ENCODE data around the gene OPN1LW.
"Not testable (repeated sequence)": the region's sequence is repeated elsewhere in the genome, so short reads cannot be mapped to it uniquely, and the experiment has no call there.

The OPN1LW gene

DNA sequence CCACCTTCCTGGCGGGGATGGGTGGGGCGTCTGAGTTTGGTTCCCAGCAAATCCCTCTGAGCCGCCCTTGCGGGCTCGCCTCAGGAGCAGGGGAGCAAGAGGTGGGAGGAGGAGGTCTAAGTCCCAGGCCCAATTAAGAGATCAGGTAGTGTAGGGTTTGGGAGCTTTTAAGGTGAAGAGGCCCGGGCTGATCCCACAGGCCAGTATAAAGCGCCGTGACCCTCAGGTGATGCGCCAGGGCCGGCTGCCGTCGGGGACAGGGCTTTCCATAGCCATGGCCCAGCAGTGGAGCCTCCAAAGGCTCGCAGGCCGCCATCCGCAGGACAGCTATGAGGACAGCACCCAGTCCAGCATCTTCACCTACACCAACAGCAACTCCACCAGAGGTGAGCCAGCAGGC, at the start of gene OPN1LW:
Gene OPN1LW (plus strand): TSS at position 234 of the 400 bp plus-strand sequence. CDS start 41 bp downstream, at position 275.
- not testable (repeated sequence) for DNase-seq (ENCODE audit: low read depth, low spot score)

DNA sequence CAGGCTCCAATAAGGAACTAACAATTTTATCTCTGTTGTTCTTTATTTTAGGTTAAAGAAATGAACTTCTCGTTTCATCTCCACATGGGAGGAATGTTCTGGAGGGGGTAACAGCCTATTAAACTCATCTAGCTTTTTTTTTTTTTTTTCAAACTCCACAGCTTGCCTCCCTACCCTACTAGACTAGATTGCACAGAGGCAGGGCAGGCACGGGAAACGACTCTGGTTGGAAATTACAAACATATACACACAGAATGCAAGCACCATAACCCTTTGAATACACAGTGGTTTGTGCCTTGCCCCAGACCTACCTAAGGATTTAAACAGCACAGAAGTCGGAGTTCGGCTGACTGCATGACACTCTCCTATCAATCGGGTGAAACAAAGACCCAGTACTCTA, 49.2 kb upstream of the OPN1LW start:
- DNase-seq (ENCODE audit: low read depth, low spot score) = no peak

DNA sequence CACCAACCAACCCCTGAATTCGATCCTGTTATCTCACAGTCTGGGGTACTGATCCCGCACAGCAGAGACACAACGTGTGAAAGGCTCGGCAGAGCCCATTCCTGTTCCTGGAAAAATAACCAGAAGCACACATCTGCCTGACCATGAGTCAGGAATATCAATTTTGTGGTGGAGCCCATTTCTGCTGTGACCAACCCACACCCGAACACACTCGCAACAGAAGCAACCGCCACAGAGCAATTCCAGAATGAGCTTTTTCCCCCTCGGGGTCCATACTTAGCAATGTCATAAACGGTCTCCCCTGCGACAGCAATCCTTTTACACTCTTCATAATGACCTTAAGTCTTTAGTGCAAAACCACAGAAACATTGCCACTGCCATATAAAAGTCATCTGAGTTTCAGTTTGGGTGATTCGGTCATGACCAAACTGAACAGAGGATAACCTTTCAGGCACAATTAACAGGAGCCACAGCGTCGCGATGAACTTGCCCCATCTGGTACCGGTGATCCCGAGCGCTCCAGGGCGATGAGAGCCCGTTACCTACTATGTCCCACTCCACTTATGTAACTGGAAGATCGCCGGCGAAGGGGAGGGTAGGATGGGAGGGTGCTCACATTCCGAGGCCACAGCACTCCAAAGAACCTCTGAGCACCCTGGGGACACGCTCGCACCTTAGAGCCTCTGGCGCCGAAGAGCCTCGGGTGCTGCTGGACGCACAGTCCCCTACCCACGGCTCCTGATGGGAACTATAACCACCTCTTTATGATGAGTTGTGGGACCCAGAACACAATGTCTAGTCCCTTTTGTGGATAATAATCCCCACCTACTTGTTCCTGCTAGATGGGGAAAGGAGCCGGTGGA, 47.7 kb upstream of the OPN1LW start:
- DNase-seq (ENCODE audit: low read depth, low spot score) = no peak

DNA sequence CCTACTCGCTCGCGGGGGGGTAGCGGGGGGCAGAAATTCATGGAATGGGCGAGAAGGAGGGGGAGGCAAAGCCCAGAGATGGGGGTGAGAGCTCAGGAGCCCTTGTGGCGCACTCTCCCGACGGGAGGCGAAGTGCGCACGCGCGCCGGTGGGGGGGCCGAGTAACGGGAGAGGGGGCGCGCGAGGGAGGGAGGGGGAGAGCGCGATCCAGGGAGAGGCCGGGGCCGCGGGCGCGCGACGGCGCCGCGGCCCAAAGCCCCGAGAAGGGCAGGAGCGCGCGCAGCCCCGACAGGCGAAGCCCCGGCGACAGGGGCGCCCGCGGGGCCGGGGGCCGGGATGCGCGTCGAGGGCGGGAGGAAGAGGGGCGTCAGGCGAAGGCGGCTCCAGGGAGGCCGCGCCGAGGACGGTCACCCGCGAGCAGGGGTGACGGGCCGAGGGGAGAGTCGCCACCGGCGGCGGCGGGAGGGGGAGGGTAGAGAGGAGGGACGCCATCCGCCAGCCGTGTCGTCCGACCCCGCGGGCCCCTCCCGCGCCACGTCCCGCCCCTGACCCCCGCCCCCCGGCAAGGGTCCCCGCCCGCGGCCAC, 46.9 kb upstream of the OPN1LW start:
- no peak for DNase-seq (ENCODE audit: low read depth, low spot score)

DNA sequence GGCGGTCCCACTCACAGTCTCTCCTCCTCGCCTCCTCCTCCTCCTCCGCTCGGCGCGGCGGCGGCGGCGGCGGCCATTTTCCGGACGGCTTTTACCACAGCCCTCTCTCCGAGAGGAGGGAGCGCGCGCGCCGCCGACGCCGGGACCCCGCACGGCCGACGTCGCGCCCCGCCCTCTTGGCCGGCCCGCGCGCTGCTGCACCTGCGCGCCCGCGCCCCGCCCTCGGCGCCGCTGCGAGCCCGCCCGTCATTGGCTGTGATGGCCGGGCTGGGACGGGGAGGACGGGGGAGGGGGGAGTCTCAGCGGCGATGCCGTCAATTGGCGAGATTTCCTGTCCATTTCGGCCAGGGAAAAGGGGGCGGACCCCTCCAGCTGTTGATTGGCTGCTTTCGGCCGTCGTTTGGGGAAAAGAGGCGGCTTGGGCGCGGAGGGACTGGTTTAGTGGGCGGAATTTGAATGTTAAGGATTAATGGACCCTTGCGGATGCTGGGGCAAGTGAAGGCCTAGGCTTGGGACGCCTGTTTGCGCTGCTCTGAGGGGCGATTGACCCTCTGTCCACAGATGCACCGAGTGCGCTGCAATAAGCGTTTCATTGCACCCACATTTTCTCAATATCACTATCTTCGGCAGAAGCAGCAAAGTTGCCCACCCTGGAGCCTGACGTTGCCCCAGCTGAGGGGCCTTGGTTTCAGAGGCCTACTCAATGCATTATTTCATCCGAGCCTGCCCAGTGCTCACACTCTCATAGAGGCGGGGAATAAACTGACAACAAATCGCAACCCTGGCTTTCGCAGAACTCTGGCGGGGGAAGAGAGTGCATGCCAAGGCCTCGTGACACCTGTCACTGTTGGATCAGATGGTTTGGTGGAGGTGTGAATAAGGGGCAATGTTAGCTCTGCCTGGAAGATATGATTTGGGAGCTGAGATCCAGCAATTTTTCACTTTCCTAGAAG, 46.2 kb upstream of the OPN1LW start, which contains the start of gene MECP2:
Gene MECP2 (minus strand): TSS at position 129 of the 953 bp plus-strand sequence.
- peak; percentile 73 for DNase-seq (ENCODE audit: low read depth, low spot score)

DNA sequence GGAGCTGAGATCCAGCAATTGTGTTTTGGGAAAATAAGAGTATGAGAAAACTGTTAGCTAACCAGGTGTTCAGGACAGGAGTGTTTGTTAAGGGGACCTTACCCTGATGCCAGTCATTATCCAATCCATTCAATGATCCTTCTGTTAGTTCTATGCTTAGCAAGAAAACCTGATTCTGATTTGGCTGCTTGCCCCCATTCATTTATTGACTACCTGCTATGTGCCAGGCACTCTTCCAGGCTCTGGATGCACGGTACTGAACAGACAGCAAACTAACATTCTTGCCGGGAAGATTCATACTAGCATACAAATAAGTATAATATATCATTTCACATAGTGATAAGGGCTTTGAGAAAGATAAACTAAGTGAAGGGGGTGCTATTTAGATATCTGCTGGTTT, 45.5 kb upstream of the OPN1LW start:
- DNase-seq (ENCODE audit: low read depth, low spot score) = no peak

DNA sequence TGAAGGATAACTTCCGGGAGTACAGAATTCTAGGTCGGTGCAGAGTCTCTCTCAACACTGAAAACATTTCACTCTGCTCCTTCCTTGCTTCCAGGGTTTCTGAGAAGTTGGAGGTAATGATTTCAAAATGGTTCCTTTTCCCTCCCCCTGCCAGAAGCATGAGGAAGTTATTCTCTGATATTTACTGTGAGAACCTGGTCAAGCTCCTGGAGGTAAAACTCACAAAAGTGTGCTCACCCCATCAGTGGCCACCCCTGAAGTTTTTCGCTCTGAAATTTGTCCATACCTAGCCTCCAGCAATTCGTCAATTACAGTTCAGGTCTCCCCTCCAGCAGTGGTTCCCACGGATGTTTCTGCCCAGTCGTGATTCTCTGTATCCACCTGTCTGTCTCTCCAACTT, 30.3 kb upstream of the OPN1LW start:
- DNase-seq (ENCODE audit: low read depth, low spot score) = no peak

DNA sequence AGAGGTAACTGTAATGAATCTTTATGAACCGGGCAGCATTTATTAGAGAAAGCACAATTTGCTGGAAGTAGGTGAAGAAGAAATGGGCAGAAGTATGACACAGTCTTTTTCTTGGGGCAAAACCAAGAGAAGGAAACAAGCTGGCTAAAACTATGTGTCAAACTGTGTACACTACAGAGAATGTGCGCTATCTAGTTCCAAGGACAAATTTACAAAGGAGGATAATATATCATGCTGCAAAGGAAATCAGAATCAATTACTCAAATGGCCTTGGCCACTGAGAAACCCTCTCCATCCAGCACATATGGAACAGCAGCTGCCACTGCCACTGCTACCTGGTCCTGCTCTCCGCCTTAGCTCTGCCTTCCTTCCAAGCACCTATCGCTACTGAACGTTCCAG, 29.4 kb upstream of the OPN1LW start:
- no peak for DNase-seq (ENCODE audit: low read depth, low spot score)

DNA sequence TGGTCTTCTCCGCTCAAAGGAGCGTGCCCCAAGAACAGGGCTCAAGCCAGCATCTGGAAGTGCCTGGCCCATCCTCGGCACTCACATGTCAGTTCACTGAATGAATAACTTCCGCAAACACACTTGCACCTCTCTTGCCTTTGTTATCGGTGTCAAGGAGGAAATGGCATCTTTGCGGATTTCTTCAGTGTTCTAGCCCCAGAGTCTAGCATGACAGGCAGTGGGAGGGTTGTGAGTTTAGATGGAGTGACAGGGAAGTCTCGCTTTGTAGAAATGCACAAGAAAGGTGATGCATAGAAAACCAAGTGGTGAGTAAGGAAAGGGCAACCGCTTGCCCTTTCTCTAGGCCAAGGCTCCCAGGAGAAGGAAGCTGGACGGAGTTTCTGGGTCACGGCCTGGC, 29.0 kb upstream of the OPN1LW start:
- no peak for DNase-seq (ENCODE audit: low read depth, low spot score)

DNA sequence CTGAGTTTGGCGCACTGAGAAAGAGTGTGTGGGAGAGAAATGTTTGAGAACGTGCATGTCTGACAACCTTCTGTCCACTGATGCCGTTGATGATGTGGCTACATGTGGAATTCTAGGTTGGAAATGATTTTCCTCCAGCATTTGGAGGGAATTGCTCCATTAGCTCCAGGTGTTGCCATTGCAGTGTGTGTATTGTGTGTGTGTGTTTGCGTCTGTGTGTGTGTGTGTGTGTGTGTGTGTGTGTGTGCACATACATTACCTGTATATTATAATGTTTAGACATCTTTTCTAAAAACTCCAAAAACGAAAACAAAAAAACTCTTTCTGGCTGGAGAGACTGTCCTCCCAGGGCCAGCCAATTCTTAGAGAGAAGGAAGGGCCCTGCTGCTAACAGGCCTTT, 28.3 kb upstream of the OPN1LW start:
- no peak for DNase-seq (ENCODE audit: low read depth, low spot score)

DNA sequence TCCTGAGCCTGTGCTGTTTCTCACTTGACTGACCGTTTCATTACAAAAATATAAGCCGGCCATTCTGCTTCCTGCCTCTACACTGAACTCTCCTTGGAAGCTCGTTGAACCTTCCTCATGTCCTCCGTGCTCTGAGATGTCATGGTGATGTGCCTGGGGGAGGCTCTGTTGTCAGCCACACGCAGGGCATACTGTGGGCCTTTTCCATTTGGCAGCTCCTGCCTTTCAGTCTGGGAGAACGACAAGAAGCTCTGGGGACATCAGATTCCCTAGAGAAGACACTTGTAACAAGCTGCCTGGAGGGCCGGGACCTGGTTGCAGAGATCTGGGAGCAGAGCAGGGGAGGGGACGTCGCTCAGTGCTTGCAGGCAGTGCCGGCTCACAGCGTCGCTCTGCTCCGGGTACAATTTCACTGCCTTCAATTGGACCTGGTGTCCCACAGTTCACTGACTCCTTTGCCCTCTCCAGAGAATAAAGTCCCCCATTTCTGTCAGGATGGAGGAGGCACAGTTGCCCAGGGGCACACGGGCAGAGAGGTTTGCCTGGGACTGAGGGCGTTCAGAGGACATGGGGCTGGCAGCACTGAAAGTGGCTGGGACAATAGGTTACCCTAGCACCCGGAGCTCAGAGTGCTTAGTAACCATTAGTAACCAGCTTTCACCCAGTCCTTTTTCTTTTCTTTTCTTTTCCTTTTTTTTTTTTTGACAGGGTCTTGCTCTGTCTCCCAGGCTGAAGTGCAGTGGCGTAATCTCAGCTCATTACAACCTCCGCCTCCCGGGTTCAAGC, 27.4 kb upstream of the OPN1LW start:
- no peak for DNase-seq (ENCODE audit: low read depth, low spot score)

DNA sequence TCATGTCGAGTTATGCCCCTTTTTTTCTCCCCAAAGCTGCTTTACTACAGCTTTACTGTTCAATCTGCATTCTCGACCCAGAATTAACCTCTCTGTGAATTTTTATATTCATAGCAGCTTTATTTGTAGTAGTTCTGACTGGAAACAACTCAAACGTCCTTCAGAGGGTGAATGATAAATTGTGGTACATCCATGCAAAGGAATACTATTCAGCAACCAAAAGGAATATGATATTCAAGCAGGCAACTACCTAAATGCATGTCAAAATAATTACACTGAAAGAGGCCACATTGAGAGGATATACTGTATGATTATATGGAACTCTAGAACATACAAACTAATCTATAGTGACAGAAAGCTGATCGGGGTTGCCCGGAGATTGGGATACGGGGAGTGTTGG, 26.5 kb upstream of the OPN1LW start:
- DNase-seq (ENCODE audit: low read depth, low spot score) = no peak

DNA sequence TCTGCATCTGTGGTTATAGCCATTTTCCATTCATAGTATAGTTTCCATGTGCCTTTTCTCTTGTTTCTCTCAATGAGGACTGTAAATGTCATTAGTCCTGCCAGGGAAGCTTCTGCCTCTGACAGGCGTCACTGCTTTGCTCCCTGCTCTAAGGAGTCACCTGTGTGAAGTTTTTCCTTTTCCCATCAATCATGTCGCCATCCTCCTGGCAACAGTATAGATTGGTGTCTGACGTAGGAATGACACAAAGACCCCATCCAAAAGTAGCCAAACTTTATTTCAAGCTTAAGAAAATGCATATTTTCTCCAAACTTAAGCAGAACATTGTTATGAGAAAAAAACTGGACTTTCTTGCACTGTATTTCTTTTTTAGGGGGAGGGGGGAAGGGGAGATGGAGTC, 23.5 kb upstream of the OPN1LW start:
- DNase-seq (ENCODE audit: low read depth, low spot score) = no peak

DNA sequence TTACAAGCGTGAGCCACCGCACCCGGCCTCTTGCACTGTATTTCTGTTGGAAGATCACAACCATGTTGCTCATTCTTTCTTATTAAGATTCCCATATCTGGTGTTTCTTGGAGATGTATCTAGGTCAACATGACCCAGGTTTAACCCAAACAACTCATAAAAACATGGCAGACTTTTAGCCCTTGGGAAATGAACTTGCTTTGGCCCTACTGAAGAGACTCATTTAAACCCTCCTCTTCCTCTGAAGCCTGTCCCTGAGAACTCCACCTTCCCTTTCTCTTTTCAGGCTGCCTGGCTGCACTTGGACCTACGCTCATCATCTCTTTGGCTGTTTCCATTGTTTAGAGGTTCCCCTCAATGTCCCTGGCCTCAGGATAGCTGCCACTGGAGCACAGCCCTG, 22.8 kb upstream of the OPN1LW start:
- DNase-seq (ENCODE audit: low read depth, low spot score) = no peak

DNA sequence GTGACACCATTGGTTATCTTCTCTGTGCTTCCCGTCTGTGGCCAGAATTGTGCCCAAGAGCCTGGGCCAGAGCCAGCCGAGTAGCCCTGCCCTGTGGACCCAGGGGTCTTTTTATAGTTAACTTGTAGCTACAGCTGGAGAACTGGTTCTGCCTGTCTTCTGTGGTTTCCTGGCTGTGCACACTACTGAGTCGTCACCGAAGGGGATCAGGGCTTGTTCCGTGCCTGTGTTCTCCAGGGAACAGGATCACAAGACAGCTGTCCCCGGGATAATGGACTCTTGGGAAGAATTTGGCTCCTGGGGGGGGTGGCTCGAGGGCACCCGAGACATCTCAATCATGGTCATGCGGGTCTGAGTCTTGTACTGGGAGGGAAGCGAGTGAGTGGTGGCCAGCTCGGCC, 22.1 kb upstream of the OPN1LW start:
- DNase-seq (ENCODE audit: low read depth, low spot score) = no peak

DNA sequence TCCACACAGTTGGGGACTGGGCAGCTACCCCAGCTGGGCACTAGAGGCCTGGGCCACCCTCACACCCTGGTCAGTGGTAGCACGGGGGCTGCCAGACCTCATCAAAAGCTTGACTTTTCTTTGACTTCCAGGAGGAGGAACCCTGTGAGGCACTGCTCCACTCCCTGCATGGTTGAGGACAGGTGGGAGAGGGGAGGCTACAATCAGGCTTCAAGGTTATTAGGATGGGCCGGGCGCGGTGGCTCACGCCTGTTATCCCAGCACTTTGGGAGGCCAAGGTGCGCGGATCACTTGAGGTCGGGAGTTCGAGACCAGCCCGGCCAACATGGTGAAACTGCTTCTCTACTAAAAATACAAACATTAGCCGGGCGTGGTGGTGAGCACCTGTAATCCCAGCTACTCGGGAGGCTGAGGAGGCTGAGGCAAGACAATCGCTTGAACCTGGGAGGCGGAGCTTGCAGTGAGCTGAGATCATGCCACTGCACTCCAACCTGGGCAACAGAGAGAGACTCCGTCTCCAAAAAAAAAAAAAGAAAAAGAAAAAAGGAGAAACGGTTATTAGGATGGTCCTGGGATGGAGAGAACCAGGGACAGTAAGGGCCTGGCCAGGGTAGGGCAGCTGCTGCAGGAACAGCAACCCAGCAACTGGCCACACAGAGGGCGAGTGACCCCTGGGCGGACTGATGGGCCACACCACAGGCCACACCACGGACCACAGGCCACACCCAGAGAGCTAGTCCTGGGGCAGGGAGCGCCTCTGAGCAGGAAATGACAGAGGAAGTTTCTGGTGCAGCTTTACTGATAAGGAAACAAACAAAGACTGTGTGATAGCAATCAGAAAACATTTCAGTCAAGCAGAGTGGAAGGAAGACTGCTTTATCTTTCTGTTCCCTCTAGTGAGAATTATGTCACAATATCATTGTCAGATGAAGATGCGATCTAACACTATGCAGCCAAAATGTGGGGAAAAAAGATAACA, 20.5 kb upstream of the OPN1LW start:
- DNase-seq (ENCODE audit: low read depth, low spot score) = no peak

DNA sequence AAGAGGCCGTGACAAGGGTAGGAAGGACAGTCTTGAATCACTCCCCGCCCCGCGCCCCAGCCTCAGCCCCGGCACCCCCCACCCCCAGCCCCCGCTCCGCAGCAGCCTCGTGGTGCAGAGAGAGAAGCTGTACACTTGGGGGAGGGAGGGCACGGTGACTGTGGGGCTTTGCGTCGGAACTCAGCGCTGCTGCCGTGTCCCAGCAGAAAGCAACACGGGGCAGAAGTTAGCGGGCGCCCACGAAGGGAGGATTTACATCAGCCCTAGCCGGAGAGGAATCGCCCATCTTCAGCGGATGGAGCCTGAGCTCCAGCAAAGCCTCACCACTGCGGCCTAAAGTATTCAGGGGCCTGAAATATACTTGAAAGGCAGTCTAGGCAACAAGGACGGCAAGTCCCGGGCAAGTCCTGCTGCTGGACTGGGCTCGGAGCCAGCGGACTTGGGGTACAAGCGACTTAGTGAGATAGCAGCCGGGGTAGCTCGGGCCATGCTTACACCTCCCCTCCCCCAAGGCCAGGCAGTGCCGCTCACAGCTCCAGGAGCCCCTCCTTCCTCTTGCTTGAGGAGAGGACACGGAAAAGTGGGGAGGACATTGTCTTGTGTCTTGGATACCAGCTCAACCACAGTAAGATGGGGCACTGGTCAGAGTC, 18.5 kb upstream of the OPN1LW start:
- DNase-seq (ENCODE audit: low read depth, low spot score) = no peak

DNA sequence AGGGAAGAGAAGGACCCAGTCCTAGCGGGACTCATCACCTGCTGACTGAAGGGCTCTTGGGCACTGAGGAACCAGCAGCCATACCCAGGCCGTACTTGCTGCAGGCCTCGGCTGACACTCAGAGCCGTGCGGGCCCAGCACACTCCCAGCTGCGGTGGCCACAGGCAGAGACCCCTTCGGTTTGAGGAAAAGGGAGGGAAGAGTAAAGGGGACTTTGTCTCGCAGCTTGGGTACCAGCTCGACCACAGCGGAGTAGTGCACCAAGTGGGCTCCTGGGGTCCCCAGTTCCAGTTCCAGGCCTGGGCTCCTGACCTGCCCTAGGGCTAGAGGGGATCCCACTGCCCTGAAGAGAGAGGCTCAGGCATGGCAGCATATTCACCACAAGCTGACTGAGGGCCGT, 17.9 kb upstream of the OPN1LW start:
- DNase-seq (ENCODE audit: low read depth, low spot score) = no peak

DNA sequence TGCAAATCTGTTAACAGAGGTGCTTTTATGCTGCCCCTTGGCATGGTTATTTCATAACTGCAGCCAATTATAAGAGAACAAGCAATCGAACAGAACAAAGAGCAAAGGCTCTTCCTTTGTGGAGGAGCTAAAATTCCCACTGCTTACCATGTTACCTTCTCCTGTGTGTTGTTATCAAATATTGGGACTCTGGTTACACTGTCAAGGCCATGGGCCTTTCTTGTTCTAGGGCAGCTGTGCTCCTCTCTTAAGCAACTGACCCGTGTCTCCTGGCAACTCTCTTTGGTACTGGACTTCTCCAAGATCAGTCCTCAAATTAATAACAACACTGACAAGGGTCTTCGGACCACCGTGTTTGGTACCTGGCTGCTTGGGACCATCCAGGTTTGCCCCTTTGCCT, 12.1 kb upstream of the OPN1LW start:
- no peak for DNase-seq (ENCODE audit: low read depth, low spot score)

DNA sequence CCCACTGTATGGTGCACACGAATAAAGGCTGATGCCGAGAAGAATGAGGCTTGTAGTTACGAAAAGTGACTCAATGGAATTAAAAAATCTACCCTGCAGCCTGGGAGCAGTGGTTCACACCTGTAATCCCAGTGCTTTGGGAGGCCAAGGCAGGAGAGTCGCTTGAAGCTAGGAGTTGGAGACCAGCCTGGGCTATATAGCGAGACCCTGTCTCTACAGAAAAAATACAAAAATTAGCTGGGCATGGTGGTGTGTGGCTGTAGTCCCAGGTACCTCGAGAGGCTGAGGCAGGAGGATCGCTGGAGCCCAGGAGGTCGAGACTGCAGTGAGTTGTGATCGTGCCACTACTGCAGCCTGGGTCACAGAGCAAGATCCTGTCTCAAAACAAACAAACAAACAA, 11.7 kb upstream of the OPN1LW start:
- DNase-seq (ENCODE audit: low read depth, low spot score) = no peak

All from brain pericyte (primary cell).